Activated T-cell treated with anti-CD3 and anti-CD28 coated beads for 4 hours (primary cell): ENCODE data around the gene NKAP.
"Not testable (repeated sequence)": the region's sequence is repeated elsewhere in the genome, so short reads cannot be mapped to it uniquely, and the experiment has no call there.

ENCODE experiments used
- DNase-seq: peaks from one replicate; pipeline ENCODE4 v3.0.0-alpha.2; 2020

NKAP gene

GRCh38 chrX:119935215-119935874, 8.2 kb downstream of the NKAP start:
- DNase-seq: no peak

- not testable (repeated sequence) for DNase-seq
Observed at GRCh38 chrX:119922391-119922790, 21.2 kb downstream of the NKAP start.

GRCh38 chrX:119919835-119920585, 23.5 kb downstream of the NKAP start:
- DNase-seq: no peak

GRCh38 chrX:119917877-119918276, 25.7 kb downstream of the NKAP start:
- no peak for DNase-seq

- DNase-seq: no peak
Observed at GRCh38 chrX:119916310-119916709, 27.2 kb downstream of the NKAP start.

GRCh38 chrX:119900976-119901375, 42.6 kb downstream of the NKAP start:
- DNase-seq: no peak

GRCh38 chrX:119899125-119899524, 44.4 kb downstream of the NKAP start:
- no peak for DNase-seq

- DNase-seq: no peak
Observed at GRCh38 chrX:119895843-119896326, 47.7 kb downstream of the NKAP start, which contains the start of gene AKAP14. AKAP14 (plus strand) TSS chrX:119895893; CDS start chrX:119903224, 7,331 bp downstream.

GRCh38 chrX:119891961-119892692, 51.4 kb downstream of the NKAP start:
- not testable (repeated sequence) for DNase-seq

GRCh38 chrX:119890626-119891025, 52.9 kb downstream of the NKAP start:
- DNase-seq: not testable (repeated sequence)

- peak; percentile 14 for DNase-seq
Observed at GRCh38 chrX:119887721-119888425, 55.7 kb downstream of the NKAP start.

- no peak for DNase-seq
Observed at GRCh38 chrX:119885554-119886428, 57.8 kb downstream of the NKAP start.

GRCh38 chrX:119880552-119881437, 62.8 kb downstream of the NKAP start:
- no peak for DNase-seq

GRCh38 chrX:119880076-119880475, 63.5 kb downstream of the NKAP start:
- no peak for DNase-seq

GRCh38 chrX:119878740-119879139, 64.8 kb downstream of the NKAP start:
- no peak for DNase-seq

GRCh38 chrX:119871599-119872395, 71.8 kb downstream of the NKAP start, which contains the start of the genes NDUFA1 and RNF113A:
NDUFA1 (plus strand) TSS chrX:119871832; CDS start chrX:119871912, 80 bp downstream.
RNF113A (minus strand) TSS chrX:119871733; CDS start chrX:119871613, 120 bp downstream.
- peak; percentile 63 for DNase-seq

GRCh38 chrX:119871245-119871598, 72.3 kb downstream of the NKAP start:
- DNase-seq: no peak
